Measurements from ENCODE around the gene SBF2.
"Not testable (repeated sequence)": the region's sequence is repeated elsewhere in the genome, so short reads cannot be mapped to it uniquely, and the experiment has no call there.

SBF2 gene

DNA sequence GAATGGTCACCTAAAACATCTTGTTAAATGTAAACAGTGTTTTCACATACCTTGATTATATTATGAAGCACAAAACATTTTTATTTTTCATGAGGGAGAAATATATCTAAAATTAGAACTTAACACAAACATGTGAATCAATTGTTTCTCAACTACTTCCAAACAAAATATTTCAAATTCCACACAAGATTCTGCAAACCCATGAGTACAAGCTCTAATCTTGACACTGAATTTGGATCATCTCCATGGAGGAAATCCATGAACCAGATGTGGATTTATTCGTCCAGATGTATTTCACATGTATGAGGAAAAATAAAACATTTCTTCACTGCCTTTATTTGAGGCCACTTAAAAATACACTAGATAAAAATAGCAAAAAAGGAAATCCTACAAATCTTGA is 184.2 kb downstream of the SBF2 start:
- DNase-seq: peak; percentile 63

- peak; percentile 54 for DNase-seq
Measured at GRCh38 chr11:10108915-10109680, 184.9 kb downstream of the SBF2 start.

DNA sequence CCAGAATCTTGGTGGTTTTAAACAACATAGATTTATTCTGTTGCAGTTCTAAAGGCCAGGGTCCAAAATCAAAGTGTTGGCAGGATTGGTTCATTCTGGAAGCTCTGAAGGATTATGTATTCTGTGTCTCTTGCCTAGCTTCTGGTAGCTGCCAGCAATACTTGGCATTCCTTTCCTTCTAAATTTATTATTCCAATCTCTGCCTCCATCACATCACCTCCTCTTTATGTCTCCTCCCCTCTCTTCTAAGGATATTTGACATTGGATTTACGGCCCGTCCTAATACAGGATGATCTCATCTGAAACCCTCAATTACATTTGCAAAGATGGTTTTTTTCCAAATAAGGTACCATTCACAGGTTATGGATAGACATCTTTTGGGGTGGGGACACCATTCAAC is 186.5 kb downstream of the SBF2 start:
- DNase-seq: no peak

GRCh38 chr11:10097615-10098014 is 196.4 kb downstream of the SBF2 start:
- DNase-seq: no peak

- DNase-seq: no peak
Measured at GRCh38 chr11:10096987-10097386, 197.0 kb downstream of the SBF2 start.

DNA sequence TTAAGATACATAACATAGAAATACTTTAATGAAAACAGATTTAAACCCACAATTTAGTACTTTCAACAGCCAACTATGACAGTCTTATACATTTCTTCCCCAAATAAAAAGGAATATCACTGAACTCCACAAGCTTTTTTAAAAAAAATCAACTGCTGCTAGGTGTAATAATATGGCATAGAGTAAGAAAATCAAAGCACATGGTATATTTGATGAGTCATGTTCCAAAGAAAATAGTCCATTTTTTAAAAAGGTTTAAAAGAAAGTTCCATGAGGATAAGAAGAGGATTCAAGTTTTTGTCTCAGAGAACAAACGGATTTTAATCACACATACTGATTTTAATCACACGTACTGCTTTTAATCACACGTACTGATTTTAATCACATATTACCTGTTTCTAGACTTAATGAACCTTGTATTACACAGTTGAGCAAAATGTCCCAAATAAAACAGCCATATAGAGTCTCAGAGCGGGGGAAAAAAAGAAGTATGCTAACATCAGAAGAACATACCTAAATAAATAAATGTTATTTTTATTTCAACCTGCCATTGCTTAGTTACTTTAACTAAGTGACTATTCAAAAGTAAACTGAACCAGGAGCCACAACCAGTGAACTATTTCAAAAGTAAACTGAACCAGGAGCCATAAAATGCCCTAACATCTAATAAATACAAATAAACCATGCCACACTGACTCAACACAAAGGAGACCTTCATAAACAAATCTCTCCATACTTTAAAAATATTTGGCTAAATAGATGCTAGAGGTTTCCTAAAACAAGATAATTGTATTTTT is 198.4 kb downstream of the SBF2 start:
- no peak for DNase-seq

GRCh38 chr11:10092426-10092825 is 201.6 kb downstream of the SBF2 start:
- DNase-seq: no peak

DNA sequence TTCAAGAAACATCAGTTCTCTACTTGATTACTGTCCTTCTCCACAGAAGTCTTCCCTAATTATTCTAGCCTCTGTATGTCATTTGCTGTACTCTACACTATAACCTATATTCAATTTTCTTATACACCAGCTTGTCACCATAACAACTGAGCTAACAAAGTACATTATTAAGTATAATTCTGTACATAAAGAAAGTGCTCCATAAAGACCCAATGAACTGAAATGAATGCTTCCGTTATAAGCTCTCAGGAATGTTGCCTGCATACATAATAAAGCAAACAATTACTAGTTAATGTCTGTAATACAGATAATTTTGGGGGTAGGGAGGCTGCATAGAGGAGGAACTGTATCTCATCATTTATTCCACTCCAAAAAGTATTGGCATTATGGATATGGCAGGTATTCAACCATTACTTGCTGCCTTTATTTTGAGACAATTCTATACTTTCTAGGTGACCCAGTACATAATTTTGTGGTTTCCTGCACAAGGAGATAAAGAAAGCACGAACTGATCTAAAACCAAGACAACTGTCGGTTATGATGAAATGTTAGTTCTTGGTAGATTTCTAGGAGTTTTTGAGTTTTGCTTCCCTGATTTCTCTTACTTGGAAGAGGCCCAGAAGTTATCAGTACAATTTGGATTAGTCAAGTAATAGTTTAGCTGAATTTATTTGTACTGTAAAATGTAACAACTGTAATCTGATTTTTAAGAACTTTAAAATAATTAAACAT is 202.5 kb downstream of the SBF2 start:
- no peak for DNase-seq

DNA sequence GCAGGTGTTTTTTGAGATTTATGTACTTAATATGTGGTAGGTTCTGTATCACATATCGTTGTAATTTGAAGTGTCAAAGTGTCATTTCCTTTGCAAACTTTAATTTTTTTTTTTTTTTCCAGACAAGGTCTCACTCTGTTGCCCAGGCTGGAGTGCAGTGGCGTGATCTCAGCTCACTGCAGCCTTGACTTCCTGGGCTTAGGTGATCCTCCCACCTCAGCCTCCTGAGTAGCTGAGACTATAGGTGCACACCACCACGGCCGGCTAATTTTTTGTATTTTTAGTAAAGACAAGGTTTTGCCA is 206.1 kb downstream of the SBF2 start:
- not testable (repeated sequence) for DNase-seq

DNA sequence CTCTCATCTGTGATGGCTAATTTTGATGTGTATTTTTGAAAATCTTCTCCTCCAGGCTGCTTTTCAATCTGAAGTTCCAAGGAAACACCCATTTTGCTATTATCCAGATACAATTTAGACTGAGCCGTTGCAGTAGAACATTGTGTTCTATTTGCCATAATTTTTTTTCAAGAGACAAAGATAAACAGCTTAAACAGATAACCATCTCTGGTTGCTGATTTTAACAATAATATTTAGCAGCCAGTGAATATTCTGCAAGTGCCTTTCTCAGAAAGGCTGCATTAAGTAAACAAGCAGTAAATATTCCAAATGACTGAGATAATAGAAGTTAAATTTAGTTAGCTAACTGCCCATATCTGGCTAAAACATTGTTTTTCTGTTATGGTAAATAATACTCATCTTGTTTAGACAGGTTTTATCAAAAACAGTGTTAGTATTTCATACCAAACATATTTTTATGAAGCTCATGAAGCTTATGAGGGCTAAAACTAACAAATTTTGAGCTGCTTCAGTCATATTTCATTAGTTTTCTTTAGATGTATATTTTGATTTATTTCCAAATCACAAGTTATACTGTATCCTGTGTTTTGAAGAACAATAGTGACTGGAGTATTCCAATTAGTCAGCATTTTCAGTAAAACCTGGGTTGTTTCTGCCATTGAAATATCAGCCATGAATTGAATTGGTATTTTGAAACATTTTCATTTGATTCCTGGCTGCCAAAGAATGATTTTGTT is 206.7 kb downstream of the SBF2 start:
- DNase-seq: no peak

- DNase-seq: peak; percentile 41
Measured at GRCh38 chr11:10080138-10080537, 213.9 kb downstream of the SBF2 start.

DNA sequence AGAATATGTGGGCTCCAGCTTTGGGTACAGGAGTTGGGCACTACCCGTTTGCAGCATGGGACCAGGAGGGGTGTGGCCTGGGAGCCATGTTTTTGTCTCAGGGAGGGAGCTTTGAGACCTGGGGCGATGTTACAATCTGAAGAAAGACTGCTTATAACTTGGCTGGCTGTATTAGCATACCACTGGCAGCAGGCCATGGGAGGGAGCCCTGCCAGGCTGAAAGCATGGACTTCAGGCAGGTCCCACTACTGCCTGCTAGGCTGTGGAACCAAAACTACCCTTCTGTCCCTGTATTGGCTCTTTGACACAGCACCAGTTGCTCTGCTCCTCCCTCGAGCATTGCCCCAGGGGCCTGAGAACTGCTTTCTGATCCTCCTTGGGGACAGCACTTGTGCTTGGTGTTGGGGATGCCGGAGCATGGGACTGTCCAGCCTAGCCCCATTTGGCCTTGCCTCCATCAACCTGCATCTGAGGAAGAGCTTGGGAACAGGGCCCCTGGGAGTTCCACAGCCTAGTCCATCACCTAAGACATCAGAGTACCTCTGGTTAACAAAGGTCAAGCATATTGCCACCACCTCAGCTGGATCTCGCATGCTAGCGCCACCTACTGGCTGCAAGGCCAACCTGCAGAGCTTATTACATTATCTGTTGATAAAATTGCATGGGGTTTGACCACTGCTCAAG is 217.4 kb downstream of the SBF2 start:
- DNase-seq: no peak

- DNase-seq: no peak
Measured at GRCh38 chr11:10075141-10075540, 218.9 kb downstream of the SBF2 start.

GRCh38 chr11:10072841-10073240 is 221.2 kb downstream of the SBF2 start:
- DNase-seq: no peak

DNA sequence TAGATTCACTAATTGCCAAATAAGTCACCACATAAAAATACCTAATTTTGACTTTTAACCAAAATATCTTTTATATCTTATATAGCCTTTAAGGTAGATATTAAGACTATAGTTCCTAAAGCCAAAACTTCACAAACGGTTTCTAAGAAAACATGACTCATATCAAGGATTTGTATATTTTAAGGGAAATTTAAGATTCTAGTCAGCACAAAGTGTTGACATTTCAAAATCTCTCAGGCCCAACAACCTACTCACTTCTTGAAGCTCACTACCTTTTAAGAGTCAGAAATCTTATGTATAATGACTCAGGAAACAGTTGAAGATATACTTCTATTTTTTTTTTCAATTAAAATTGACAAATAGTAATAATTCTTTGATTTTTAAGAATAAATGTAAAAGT is 221.9 kb downstream of the SBF2 start:
- DNase-seq: no peak

- no peak for DNase-seq
Measured at GRCh38 chr11:10067629-10068300, 226.3 kb downstream of the SBF2 start.

GRCh38 chr11:10066441-10066840 is 227.6 kb downstream of the SBF2 start:
- DNase-seq: no peak

DNA sequence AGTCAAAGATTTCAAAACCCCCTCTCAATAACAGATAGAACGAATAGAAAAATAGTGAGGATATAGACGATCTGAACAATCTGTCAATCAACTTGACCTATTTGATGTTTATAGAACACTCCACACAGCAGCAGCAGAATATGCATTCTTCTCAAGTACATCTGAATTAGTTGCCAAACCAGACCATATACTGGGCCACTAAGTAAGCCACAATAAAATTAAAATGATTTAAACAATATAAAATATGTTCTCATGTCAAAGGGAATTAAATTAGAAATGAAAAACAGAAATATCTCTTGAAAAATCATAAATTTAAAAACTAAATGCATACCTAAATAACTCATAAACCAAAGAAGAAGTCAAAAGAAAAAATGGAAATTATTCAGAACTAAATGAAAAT is 229.2 kb downstream of the SBF2 start:
- no peak for DNase-seq

DNA sequence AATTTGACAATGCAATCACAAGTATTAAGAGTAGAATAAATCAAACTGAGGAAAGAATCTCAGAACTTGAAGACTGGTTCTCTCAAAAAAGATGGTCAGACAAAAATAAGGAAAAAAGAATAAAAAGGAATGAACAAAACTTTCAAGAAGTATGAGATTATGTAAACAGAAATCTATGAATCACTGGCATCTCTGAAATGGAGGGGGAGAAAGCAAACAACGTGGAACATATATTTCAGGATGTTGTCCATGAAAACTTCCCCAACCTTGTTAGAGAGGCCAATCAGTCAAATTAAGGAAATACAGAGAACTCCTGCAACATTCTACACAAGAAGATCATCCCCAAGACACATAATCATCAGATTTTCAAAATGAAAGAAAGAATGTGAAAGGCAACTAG is 235.7 kb downstream of the SBF2 start:
- DNase-seq: no peak

GRCh38 chr11:10051868-10052586 is 242.0 kb downstream of the SBF2 start:
- no peak for DNase-seq

- DNase-seq: no peak
Measured at GRCh38 chr11:10050561-10050960, 243.5 kb downstream of the SBF2 start.
